Spleen (tissue), 7 donors: ENCODE results near the gene RPS6KC1.

Experiments used
- CTCF ChIP-seq, 11 experiments: fragments of 200-600 bp in 7 of 11; fragments of 450-650 bp in 4 of 11; sonication (generic) in 4 of 11; IDR thresholded peaks in 8 of 11; conservative IDR thresholded peaks in 3 of 11; 1 replicate in 7 of 11; 2 replicates in 4 of 11; pipeline versions ENCODE4 v1.4.0 to v1.8.0; 2016 to 2021; ENCODE audit warnings: antibody characterized with exemption in 11 of 11, inconsistent platforms in 4 of 11, mild to moderate bottlenecking in 1 of 11
- POLR2A ChIP-seq, 3 donors: fragments of 450-650 bp; IDR thresholded peaks; one replicate each; pipeline ENCODE4 v1.5.1; 2017; ENCODE audit warnings: antibody characterized with exemption in 3 of 3, mild to moderate bottlenecking in 1 of 3
- POLR2AphosphoS5 ChIP-seq, 3 donors: sonication (generic); formaldehyde crosslinking; IDR thresholded peaks; one replicate each; pipeline ENCODE4 v1.5.1; 2017; ENCODE audit warnings: antibody characterized with exemption in 3 of 3
- donor health status: DM: no; HTN: no; CAD: no; lungs with moderate emphysema.
- donor health status: DM: no; HTN: no; CAD: no.
- donor health status: DM: no; HTN: no; CAD: no.

- no peak for TF ChIP-seq CTCF (IDR thresholded peaks at IDR 0.05 in 8 of 11, conservative IDR thresholded peaks at IDR 0.05 in 3 of 11)
- TF ChIP-seq POLR2A (IDR thresholded peaks at IDR 0.05): no peak
- no peak for TF ChIP-seq POLR2AphosphoS5 (IDR thresholded peaks at IDR 0.05)
These were observed 68.8 kb downstream of the RPS6KC1 start for GRCh38 chr1:213119794-213120193.
